SU-DHL-6 (cell line): Measurements from ENCODE around the gene LPCAT3.

Source experiments
- H2AFZ ChIP-seq: fragments of 200-600 bp; sonication (generic); 2 replicates; pipeline ENCODE4 v1.6.1; 2014; ENCODE audit warnings: low read depth, mild to moderate bottlenecking, moderate library complexity, mixed read lengths, antibody characterized with exemption, low read length; ENCODE audit not compliant: severe bottlenecking
- H3F3A ChIP-seq: fragments of 200-600 bp; shearing (Covaris generic); 2 replicates; pipeline ENCODE4 v1.6.0; 2016; ENCODE audit warnings: antibody characterized with exemption, mild to moderate bottlenecking; ENCODE audit not compliant: insufficient read depth
- H3K27ac ChIP-seq: fragments of 200-600 bp; sonication (generic); 2 replicates; pipeline ENCODE4 v1.5.1; 2016; ENCODE audit warnings: low read depth, mild to moderate bottlenecking, low read length, moderate library complexity, mixed read lengths
- H3K27me3 ChIP-seq: fragments of 200-600 bp; sonication (generic), shearing (Covaris generic); 2 replicates; pipeline ENCODE4 v1.6.0; 2014; ENCODE audit warnings: mild to moderate bottlenecking, low read length
- H3K36me3 ChIP-seq: fragments of 200-600 bp; sonication (generic); 2 replicates; pipeline ENCODE4 v1.6.1; 2014; ENCODE audit warnings: mild to moderate bottlenecking, low read length, mixed read lengths
- H3K4me2 ChIP-seq: fragments of 300-600, 200-600 bp; shearing (Covaris generic), sonication (generic); 2 replicates; pipeline ENCODE4 v1.6.0; 2014; ENCODE audit warnings: low read length, low read depth, mild to moderate bottlenecking; ENCODE audit not compliant: poor library complexity, severe bottlenecking
- H3K4me3 ChIP-seq: fragments of 200-600 bp; sonication (generic); 2 replicates; pipeline ENCODE4 v1.5.1; 2014; ENCODE audit warnings: antibody characterized with exemption, low read length, mild to moderate bottlenecking, mixed read lengths; ENCODE audit not compliant: insufficient read depth, poor library complexity, severe bottlenecking
- H3K79me2 ChIP-seq: fragments of 200-600 bp; sonication (generic); 2 replicates; pipeline ENCODE4 v1.6.1; 2014; ENCODE audit warnings: mild to moderate bottlenecking, low read length, moderate library complexity; ENCODE audit not compliant: insufficient read depth
- H3K9ac ChIP-seq: fragments of 200-600 bp; sonication (generic); 2 replicates; pipeline ENCODE4 v1.7.0; 2014; ENCODE audit warnings: mild to moderate bottlenecking, low read length
- H3K9me2 ChIP-seq: fragments of 200-600 bp; sonication (generic); replicated peaks from 2 replicates; pipeline ENCODE4 v1.6.1; 2014; ENCODE audit warnings: low read length; ENCODE audit not compliant: insufficient read depth
- H3K9me3 ChIP-seq: fragments of 200-600 bp; sonication (generic); 2 replicates; pipeline ENCODE4 v1.6.1; 2014; ENCODE audit warnings: low read length, mixed read lengths; ENCODE audit not compliant: insufficient read depth
- H4K20me1 ChIP-seq: fragments of 200-600 bp; sonication (generic); 2 replicates; pipeline ENCODE4 v1.6.1; 2014; ENCODE audit warnings: low read depth, mild to moderate bottlenecking, antibody characterized with exemption, low read length, moderate library complexity, mixed read lengths
- EZH2phosphoT487 ChIP-seq: fragments of 200-600 bp; sonication (generic), shearing (Covaris generic); conservative IDR thresholded peaks from 2 replicates; pipeline ENCODE4 v1.6.1; 2018; ENCODE audit warnings: mild to moderate bottlenecking, antibody characterized with exemption, low read length, moderate library complexity, mixed read lengths
- TF ChIP-seq, protein P1 (sequence below): fragments of 200-600 bp; sonication (generic); IDR thresholded peaks from one replicate; pipeline ENCODE4 v1.5.1; 2017; ENCODE audit warnings: antibody characterized with exemption, mild to moderate bottlenecking, low read length, moderate library complexity; ENCODE audit not compliant: insufficient read depth, poor library complexity, severe bottlenecking

The LPCAT3 gene

DNA sequence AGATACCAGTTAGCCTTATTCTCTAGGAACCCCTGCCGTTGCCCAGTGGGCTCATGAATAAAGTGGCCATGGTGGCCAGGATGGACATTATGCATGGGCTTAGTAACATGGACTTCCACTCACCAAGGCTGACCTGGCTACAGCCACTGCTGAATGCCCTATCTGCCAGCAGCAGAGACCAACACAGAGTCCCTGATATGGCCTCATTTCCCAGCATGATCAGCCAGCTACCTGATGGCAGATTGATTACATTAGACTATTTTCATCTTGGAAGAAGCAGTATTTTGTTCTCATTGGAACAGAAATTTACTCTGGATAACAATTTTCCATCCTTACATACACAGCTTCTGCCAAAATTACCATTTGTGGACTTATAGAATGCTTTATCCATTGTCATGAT is 16.2 kb upstream of the LPCAT3 start:
- H2AFZ ChIP-seq, result no peak overlapping the region
- no peaks in the 10 kb centered on the region for H3K9me2 ChIP-seq
- no peaks in the 10 kb centered on the region for H3K36me3 ChIP-seq
- no peak overlapping the region for H3K27ac ChIP-seq
- no peak for TF ChIP-seq EZH2phosphoT487
- TF ChIP-seq, protein P1, sequence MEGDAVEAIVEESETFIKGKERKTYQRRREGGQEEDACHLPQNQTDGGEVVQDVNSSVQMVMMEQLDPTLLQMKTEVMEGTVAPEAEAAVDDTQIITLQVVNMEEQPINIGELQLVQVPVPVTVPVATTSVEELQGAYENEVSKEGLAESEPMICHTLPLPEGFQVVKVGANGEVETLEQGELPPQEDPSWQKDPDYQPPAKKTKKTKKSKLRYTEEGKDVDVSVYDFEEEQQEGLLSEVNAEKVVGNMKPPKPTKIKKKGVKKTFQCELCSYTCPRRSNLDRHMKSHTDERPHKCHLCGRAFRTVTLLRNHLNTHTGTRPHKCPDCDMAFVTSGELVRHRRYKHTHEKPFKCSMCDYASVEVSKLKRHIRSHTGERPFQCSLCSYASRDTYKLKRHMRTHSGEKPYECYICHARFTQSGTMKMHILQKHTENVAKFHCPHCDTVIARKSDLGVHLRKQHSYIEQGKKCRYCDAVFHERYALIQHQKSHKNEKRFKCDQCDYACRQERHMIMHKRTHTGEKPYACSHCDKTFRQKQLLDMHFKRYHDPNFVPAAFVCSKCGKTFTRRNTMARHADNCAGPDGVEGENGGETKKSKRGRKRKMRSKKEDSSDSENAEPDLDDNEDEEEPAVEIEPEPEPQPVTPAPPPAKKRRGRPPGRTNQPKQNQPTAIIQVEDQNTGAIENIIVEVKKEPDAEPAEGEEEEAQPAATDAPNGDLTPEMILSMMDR, result no peak
- no peaks in the 10 kb centered on the region for H3F3A ChIP-seq
- H3K9ac ChIP-seq, result no peak overlapping the region
- H3K4me2 ChIP-seq, result no peak overlapping the region
- no peaks in the 10 kb centered on the region for H4K20me1 ChIP-seq
- no peak overlapping the region for H3K4me3 ChIP-seq
- no peaks in the 10 kb centered on the region for H3K9me3 ChIP-seq
- H3K79me2 ChIP-seq, result no peaks in the 10 kb centered on the region
- H3K27me3 ChIP-seq, result no peaks in the 10 kb centered on the region

DNA sequence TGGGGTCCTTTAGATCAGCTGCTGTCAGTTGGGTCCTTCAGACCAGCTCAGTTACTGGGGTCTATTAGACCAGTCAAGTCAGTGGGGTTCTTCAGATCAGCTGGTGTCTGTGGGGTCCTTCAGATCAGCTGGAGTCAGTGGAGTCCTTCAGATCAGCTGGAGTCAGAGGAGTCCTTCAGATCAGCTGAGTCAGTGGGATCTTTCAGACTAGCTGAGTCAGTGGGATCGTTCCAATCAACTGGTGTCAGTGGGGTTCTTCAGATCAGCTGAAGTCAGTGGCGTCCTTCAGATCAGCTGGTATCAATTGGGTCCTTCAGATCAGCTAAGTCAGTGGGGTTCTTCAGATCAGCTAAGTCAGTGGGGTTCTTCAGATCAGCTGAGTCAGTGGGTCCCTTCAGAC is 14.7 kb upstream of the LPCAT3 start:
- no peak overlapping the region for H3K9ac ChIP-seq
- H3K27me3 ChIP-seq, result no peaks in the 10 kb centered on the region
- no peak overlapping the region for H2AFZ ChIP-seq
- no peaks in the 10 kb centered on the region for H3K79me2 ChIP-seq
- H3K4me3 ChIP-seq, result no peak overlapping the region
- no peak overlapping the region for H3K4me2 ChIP-seq
- H3K27ac ChIP-seq, result no peak overlapping the region
- H3K9me2 ChIP-seq, result no peaks in the 10 kb centered on the region
- no peak for TF ChIP-seq EZH2phosphoT487
- TF ChIP-seq, protein P1, result no peak
- no peaks in the 10 kb centered on the region for H3K9me3 ChIP-seq
- H3F3A ChIP-seq, result no peaks in the 10 kb centered on the region
- H4K20me1 ChIP-seq, result no peaks in the 10 kb centered on the region
- no peaks in the 10 kb centered on the region for H3K36me3 ChIP-seq

DNA sequence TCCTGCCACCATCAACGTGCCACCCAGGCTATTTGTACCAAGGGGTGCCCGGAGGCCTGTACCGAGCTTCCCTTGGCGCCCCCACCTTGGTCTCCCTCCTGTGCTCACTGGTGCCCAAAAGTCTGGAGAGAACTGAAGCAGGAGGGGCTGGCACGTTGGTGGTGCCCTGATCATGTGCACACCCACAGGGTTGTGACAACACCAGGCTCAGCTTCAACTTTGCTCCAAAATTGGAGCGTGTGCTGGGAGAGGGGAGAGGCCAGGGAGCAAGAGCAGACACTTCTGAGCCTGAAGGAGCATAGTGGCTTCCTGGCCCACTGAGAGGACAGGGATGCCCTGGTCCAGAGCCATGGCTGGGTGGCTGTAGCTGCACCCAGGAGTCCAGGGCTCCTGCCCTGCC is 13.0 kb upstream of the LPCAT3 start:
- H3K4me3 ChIP-seq, result no peak overlapping the region
- no peaks in the 10 kb centered on the region for H3F3A ChIP-seq
- no peak overlapping the region for H3K27ac ChIP-seq
- H3K9me3 ChIP-seq, result no peaks in the 10 kb centered on the region
- no peak for TF ChIP-seq EZH2phosphoT487
- TF ChIP-seq, protein P1, result no peak
- no peaks in the 10 kb centered on the region for H3K79me2 ChIP-seq
- H3K36me3 ChIP-seq, result no peaks in the 10 kb centered on the region
- H3K4me2 ChIP-seq, result no peak overlapping the region
- H2AFZ ChIP-seq, result no peak overlapping the region
- H3K9ac ChIP-seq, result no peak overlapping the region
- H3K27me3 ChIP-seq, result no peaks in the 10 kb centered on the region
- no peaks in the 10 kb centered on the region for H4K20me1 ChIP-seq
- H3K9me2 ChIP-seq, result no peaks in the 10 kb centered on the region

DNA sequence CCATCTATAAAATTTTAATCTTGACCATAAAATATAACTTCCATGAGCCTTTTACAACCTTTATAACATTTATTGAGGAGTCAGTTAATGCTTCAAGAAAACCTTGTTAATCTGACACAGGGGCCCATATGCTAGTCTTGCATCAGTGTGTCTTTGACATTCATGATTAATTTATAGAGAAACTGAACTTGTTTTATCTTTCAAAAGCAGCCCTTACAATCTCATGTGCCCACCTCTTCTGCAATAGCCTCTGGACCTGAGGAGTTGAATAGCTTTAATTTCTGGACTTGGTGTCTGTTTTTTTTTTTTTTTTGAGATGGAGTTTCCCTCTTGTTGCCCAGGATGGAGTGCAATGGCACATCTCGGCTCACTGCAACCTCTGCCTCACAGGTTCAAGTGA is 8.6 kb upstream of the LPCAT3 start:
- no peaks in the 10 kb centered on the region for H3K79me2 ChIP-seq
- H3K27ac ChIP-seq, result no peak overlapping the region
- H2AFZ ChIP-seq, result no peak overlapping the region
- no peaks in the 10 kb centered on the region for H4K20me1 ChIP-seq
- H3K36me3 ChIP-seq, result no peaks in the 10 kb centered on the region
- no peak overlapping the region for H3K4me2 ChIP-seq
- no peaks in the 10 kb centered on the region for H3K9me2 ChIP-seq
- no peaks in the 10 kb centered on the region for H3K27me3 ChIP-seq
- no peaks in the 10 kb centered on the region for H3K9me3 ChIP-seq
- no peaks in the 10 kb centered on the region for H3F3A ChIP-seq
- no peak for TF ChIP-seq EZH2phosphoT487
- TF ChIP-seq, protein P1, result no peak
- no peak overlapping the region for H3K9ac ChIP-seq
- no peak overlapping the region for H3K4me3 ChIP-seq
